GM12878 (cell line): ENCODE measurements around the gene CRYGA.

ENCODE experiments used
- BMI1 ChIP-seq: fragments of 450-650 bp; IDR thresholded peaks from 2 replicates; pipeline ENCODE4 v1.6.1; 2016; ENCODE audit warnings: mild to moderate bottlenecking, moderate library complexity, borderline replicate concordance
- CTCF ChIP-seq, 3 experiments: IDR thresholded peaks in 2 of 3; conservative IDR thresholded peaks in 1 of 3; 2 replicates each; pipeline ENCODE4 v1.5.1; 2011; ENCODE audit warnings: low read depth in 3 of 3, low read length in 3 of 3, mild to moderate bottlenecking in 3 of 3, control low read depth in 2 of 3, moderate library complexity in 2 of 3, inconsistent platforms in 1 of 3, mixed read lengths in 1 of 3; ENCODE audit not compliant: control insufficient read depth in 2 of 3, insufficient read depth in 1 of 3; ENCODE audit errors: extremely low read depth in 1 of 3
- E2F4 ChIP-seq: IDR thresholded peaks from 2 replicates; pipeline ENCODE4 v1.6.1; 2012; ENCODE audit warnings: low read depth, low read length, improper control_type of control experiment
- ETV6 ChIP-seq, 2 experiments: fragments of 450-650 bp in 1 of 2; IDR thresholded peaks in 1 of 2; conservative IDR thresholded peaks in 1 of 2; 2 replicates each; pipeline ENCODE4 v1.6.1; 2014; ENCODE audit warnings: antibody characterized with exemption in 1 of 2, borderline replicate concordance in 1 of 2, low read depth in 1 of 2, mild to moderate bottlenecking in 1 of 2, moderate library complexity in 1 of 2
- LARP7 ChIP-seq: fragments of 450-650 bp; IDR thresholded peaks from 2 replicates; pipeline ENCODE4 v1.6.1; 2017; ENCODE audit warnings: mild to moderate bottlenecking
- NBN ChIP-seq: fragments of 450-650 bp; IDR thresholded peaks from 2 replicates; pipeline ENCODE4 v1.6.1; 2016
- NFIC ChIP-seq: IDR thresholded peaks from 2 replicates; pipeline ENCODE4 v1.6.1; 2012; ENCODE audit warnings: low read depth, mild to moderate bottlenecking, inconsistent platforms, low read length, moderate library complexity
- POLR2AphosphoS2 ChIP-seq: IDR thresholded peaks from 2 replicates; pipeline ENCODE4 v1.6.1; 2011; ENCODE audit warnings: low read depth, mild to moderate bottlenecking, low read length, improper control_type of control experiment, moderate library complexity
- USF2 ChIP-seq: IDR thresholded peaks from 2 replicates; pipeline ENCODE4 v1.6.1; 2011; ENCODE audit warnings: low read depth, low read length, improper control_type of control experiment, borderline replicate concordance
- YY1 ChIP-seq: IDR thresholded peaks from 2 replicates; pipeline ENCODE4 v1.6.1; 2011; ENCODE audit warnings: low read depth, mild to moderate bottlenecking, low read length
- ZNF207 ChIP-seq: fragments of 450-650 bp; IDR thresholded peaks from 2 replicates; pipeline ENCODE4 v1.6.1; 2014; ENCODE audit warnings: antibody characterized with exemption, mild to moderate bottlenecking, borderline replicate concordance

- no peak for TF ChIP-seq BMI1
- TF ChIP-seq ZNF207: no peak
- no peak for TF ChIP-seq ETV6 (conservative IDR thresholded peaks at IDR 0.05 in 1 of 2, IDR thresholded peaks at IDR 0.05 in 1 of 2; ENCODE audit: borderline replicate concordance in 1 of 2, low read depth in 1 of 2)
- no peak for TF ChIP-seq YY1
- TF ChIP-seq CTCF (IDR thresholded peaks at IDR 0.05 in 2 of 3, conservative IDR thresholded peaks at IDR 0.05 in 1 of 3; ENCODE audit: control insufficient read depth in 2 of 3, extremely low read depth in 1 of 3, insufficient read depth in 1 of 3, low read depth in 3 of 3, low read length in 3 of 3): no peak
- no peak for TF ChIP-seq NFIC
- TF ChIP-seq E2F4: no peak
- no peak for TF ChIP-seq LARP7
- TF ChIP-seq NBN: no peak
- TF ChIP-seq USF2: no peak
- TF ChIP-seq POLR2AphosphoS2: no peak
These were observed 8.7 kb upstream of the CRYGA start for GRCh38 chr2:208172125-208172524.
